ENCODE measurements around the gene SOD1.
"Not testable (repeated sequence)": the region's sequence is repeated elsewhere in the genome, so short reads cannot be mapped to it uniquely, and the experiment has no call there.

Gene SOD1

DNA sequence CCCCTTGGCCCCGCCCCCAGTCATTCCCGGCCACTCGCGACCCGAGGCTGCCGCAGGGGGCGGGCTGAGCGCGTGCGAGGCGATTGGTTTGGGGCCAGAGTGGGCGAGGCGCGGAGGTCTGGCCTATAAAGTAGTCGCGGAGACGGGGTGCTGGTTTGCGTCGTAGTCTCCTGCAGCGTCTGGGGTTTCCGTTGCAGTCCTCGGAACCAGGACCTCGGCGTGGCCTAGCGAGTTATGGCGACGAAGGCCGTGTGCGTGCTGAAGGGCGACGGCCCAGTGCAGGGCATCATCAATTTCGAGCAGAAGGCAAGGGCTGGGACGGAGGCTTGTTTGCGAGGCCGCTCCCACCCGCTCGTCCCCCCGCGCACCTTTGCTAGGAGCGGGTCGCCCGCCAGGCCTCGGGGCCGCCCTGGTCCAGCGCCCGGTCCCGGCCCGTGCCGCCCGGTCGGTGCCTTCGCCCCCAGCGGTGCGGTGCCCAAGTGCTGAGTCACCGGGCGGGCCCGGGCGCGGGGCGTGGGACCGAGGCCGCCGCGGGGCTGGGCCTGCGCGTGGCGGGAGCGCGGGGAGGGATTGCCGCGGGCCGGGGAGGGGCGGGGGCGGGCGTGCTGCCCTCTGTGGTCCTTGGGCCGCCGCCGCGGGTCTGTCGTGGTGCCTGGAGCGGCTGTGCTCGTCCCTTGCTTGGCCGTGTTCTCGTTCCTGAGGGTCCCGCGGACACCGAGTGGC lies at the start of gene SOD1:
Gene SOD1, plus strand, starts transcription at position 158 of the 723 bp plus-strand sequence. Its CDS starts 77 bp downstream, at position 235.
- peak; percentile 88 to 90 for DNase-seq

DNA sequence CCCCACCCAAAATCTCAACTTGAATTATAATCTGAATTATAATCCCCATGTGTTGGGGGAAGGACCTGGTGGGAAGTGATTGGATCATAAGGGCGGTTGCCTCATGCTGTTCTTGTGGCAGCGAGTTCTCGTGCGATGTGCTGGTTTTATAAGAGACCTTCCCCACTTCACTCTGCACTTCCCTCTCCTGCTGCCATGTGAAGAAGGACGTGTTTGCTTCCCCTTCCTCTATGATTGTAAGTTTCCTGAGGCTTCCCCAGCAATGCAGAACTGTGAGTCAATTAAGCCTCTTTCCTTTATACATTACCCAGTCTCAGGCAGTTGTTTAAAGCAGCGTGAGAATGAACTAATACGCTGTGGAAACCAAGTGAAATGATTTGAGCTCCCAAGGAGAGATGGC lies 48.0 kb upstream of the SOD1 start:
- no peak for DNase-seq

DNA sequence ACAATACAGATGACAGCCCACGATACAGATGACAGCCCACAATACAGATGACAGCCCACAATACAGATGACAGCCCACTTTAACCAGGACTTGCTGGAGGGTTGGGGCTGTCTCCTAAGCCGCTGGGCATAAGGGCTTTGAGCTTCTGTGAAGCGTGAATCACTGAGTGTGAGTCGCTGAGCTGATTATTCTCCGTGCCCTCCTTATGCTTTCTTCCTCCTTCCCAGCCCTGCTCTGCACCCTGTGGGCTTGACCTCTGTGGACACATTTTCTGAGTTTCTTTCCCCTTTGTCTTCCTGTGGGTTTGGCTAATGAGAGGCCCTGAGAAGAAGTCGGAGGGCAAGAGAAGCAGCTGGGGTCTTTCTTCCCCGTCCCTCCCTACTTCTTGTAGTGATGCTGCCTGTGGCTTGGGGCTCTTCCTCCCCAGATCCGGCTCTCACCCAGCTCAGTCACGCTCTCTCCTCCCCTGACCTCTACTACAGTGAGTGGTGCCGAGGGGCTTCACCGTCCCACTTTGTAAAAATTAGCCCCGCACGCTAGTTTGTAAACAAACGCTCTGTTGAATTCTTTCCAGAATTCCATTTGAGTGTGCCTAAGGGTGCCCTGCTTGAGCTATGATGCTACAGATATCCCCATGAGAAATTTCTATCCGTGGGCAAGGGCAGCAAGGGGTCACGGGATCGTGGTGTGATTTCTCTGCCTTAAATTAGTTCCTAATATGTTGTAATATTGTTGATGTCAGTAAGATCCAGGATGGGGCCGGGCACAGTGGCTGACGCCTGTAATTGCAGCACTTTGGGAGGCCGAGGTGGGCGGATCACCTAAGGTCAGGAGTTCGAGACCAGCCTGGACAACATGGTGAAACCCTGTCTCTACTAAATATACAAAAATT lies 46.4 kb upstream of the SOD1 start:
- DNase-seq, result no peak

DNA sequence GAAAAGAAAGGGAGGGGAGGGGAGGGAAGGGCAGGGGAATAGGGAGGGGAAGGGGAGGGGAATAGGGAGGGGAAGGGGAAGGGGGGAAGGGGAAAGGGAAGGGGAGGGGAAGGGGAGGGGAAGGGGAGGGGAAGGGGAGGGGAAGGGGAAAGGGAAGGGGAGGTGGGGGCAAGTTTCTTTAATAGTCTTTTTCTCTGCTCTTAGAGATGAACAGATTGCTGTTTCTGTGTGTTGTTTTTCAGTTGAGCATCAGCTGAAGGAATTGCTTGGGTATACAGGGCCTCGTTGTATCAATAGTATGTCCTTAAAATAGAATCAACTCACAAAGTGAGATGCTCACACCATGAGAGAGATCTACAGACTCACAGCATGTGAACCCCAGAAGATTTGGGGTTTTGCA lies 44.8 kb upstream of the SOD1 start:
- no peak for DNase-seq

DNA sequence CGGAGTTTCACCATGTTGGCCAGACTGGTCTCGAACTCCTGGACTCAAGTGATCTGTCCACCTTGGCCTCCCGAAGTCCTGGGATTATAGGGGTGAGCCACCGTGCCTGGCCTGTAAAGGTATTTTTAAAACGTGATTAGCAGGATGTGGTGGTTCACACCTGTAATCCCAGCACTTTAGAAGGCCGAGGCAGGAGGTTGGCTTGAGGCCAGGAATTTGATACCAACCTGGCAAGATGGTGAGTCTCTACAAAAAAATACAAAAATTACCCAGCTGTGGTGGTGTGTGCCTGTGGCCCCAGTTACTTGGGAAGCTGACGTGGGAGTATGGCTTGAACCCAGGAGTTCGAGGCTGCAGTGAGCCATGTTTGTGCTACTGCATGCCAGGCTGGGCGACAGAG lies 43.3 kb upstream of the SOD1 start:
- DNase-seq, result no peak

DNA sequence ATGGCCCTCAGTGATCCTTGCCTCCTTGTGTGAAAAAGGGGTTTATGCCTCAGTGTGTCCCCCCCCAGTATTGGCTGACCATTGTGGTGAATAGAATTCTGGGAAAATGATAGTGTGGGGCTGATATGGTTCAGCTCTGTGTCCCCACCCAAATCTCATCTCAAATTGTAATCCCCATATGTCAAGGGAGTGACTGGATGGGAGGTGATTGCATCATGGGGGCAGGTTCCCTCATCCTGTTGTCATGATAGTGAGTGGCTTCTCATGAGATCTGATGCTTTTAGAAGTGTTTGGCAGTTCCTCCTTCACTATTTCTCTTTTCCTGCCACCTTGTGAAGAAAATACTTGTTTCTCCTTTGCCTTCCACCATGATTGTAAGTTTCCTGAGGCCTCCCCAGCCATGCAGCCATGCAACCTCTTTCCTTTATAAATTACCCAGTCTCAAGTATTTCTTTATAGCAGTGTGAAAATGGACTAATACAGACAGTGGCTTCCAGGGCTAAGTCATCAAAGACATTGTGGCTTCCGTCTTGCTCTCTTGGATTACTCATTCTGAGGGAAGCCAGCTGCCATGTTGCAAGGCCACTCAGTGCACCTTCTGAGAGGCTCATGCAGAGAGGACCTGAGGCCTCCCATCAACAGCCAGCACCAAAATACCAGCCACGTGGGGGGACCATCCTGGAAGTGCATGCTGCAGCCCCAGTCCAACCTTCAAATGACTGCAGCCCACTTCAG lies 40.6 kb upstream of the SOD1 start:
- no peak for DNase-seq

DNA sequence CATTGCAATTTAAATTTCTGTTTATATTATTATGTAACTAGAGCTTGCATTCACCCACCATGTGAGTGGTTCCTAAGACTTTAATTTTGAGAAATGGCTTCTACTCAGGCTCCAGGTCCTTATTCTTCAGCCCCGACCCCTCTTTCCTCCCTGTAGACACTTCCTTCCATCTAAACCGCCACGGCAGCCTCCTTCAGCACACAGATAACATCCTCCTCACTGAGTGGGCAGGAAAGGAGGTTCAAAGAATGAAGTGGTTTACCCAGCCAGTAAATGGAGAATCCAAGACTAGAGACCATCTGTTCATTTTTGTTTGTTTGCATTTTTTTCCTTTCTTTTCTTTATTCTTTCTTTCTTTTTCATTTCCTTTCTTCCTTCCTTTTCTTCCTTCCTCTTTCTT lies 37.1 kb upstream of the SOD1 start:
- DNase-seq, result no peak

DNA sequence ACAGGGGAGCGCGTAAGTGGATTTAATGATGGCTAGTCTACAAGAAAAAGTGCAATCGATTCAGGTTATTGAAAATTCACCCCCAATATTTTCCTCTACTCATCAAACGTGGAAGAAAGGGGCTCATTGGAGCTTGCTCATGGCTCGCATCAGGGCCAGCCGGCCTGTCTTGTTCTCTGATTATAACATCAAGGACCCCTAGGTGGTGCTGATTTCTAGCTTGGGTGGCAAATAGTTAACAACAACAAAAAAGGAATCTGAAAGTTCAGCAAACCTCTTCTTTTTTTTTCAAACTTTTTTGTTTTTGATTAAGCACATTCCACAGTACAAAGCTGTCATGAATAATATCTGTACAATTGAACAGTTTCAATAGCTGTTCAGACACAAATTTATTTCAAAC lies 35.8 kb upstream of the SOD1 start:
- no peak for DNase-seq

DNA sequence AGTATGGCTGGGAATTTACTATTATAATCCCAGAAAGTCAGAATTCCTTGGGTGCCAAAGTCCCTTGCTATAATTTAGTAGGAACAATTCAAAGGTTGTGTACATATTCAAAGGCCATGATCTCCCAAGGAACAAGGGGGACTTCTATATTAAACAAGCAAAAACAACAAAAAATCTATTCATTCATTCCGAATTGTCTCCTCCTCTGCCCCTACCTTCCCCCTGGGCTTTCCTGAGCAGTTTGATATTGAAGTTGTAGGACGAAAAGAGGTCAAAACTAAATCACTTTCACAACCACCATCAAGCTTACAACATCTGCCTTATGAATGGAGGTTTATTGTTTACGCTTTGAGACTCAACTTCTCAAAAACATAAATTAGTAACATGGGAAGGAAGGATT lies 35.3 kb upstream of the SOD1 start:
- DNase-seq, result no peak

DNA sequence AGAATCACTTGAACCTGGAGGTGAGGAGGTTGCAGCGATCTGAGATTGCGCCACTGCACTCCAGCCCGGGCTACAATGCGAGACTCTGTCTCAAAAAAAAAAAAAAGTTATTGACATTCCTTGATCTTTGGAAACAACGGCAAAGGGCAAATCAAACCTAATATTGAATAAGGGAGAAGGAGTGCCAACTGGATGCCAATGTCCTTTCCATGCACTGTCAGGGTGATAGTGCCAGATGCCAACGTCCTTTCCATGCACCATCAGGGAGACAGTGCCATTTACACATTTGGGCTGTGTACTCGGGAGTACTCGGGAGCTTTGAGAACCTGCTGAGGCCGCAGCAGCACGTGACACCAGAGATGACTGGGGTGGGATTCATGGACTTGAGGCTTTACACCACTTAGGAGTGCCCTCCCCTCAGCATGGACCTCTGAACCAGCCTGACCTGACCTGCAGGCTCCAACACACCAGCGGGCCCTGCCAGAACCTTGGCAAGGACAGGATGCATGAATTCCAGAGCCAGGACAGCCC lies 34.5 kb upstream of the SOD1 start:
- no peak for DNase-seq

DNA sequence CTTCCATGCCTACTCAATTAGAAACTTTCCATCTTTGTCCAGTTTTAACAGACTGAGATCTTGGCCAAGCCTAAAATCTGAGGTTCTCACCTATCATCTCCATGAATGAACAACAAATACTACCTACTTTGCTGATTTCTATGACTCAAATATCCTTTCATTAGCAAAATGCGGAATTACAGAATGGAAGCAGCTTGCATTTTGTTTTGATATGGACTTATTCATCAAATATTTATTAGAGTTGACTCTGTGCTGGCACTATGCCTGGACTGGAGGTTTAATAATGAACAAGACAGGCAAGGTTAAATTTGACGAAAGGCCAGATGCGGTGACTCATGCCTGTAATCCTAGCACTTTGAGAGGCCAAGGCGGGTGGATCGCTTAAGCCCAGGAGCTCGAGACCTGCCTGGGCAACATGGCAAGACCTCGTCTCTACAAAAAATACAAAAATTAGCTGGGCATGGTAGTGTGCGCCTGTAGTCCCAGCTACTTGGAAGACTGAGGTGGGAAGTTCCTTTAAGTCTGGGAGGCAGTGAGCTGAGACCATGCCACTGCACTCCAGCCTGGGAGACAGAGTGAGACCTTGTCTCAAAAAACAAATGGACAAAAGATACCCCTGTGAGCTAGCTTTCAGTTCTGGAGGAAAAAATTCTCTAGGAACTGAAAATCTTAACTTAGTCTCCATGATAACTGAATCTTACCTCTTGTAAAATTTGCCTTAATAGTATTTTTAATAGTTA lies 29.4 kb upstream of the SOD1 start:
- no peak for DNase-seq

DNA sequence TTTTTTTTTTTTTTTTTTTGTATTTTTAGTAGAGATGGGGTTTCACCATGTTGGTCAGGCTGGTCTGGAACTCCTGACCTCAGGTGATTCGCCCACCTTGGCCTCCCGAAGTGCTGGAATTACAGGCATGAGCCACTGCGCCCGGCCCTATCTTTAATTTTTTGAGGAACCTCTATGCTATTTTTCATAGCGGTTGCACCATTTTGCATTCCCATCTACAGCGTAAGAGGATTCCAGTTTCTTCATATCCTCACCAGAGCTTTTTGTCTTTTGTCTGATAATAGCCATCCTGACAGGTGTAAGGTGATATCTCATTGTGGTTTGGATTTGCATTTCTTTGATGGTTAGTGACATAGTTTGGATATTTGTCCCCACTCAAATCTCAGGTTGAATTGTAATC lies 27.6 kb upstream of the SOD1 start:
- DNase-seq, result not testable (repeated sequence)

DNA sequence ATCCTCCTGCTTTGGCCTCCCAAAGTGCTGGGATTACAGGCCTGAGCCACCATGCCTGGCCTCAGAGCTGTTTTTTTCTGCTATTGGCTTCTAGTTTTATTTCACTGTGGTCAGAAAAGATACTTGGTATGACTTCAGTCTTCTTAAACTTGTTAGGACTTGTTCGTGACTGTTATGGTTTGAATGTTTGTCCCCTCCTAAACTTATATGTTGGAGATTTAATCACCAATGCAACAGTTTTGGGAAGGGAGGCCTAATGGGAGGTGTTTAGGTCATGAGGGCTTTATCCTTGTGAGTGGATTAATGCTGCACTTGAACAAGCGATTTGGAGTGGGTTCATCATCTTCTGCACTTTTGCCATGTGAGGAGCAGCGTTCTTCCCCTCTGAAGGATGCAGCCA lies 24.5 kb upstream of the SOD1 start:
- no peak for DNase-seq

DNA sequence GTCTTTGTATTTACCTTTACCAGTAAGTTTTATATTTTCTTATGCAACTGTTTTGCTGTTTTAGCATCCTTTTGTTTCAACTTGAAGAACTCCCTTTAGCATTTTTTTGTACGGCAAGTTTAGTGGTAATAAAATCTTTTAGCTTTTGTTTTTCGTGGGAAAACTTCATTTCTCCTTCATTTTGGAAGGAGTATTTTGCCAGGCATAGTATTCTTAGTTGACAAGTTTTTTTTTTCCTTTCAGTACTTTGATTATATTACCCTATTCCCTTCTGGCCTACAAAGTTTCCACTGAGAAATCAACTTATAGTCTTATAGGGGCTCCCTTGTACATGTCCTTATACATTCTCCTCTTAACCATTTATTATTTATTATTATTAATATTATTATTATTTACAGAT lies 22.6 kb upstream of the SOD1 start:
- DNase-seq, result no peak

DNA sequence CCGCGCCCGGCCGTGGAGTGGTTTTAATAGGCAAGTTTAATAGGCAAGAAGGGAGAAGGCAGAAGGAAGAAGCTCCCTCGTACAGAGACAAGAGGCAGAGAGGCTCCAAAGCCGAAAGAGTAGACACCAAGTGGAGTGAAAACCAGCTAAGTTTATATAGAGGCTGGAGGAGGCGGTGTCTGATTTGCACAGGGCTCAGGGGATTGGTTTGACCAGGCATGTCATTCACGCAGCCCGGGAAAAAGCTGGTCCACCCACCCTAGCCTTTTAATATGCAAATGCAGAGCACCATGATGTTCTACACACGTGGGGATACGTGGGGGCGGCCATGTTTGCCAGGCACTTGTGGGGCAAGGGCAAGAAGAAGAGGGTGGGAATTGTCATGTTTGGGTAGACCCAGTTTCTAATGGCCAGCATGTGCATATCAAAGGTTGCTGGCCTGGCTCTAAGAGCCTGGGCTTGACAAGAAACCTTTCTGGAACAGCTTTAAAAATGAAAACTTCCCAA lies 18.0 kb upstream of the SOD1 start:
- DNase-seq, result no peak

DNA sequence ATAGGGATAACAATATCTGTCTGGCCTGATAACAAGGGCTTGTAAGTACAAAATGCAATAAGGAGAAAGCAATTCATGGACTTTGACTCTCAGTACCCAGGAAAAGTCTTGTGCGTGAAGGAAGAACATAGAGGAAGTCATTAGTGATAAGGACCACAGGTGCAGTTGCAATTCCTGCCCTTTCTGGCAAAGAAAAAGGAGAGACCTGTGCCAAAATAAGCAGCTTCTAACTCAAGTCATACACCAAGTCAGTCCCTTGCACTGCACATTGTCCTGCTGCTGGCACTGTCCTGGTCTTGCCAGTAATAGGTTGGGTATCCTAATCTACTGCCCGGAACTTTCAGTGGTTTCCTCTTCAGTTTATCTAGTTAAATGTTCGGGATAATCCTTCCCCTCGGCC lies 14.8 kb upstream of the SOD1 start:
- DNase-seq, result no peak

DNA sequence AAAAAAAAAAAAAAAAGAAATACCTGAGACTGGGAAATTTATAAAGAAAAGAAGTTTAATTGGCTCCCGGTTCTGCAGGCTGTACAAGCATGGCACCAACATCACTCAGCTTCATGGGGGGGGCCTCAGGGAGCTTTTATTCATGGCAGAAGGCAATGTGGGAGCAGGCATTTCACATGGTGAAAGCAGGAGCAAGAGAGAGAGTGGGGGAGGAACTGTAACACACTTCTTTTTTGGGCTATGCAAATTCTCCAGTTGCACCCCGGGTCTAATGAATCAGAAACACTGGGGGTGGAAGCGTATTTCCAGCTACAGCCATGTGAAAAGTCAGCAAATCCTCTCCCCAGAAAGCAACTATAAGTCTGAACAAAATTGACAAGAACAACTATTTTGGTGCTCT lies 11.8 kb upstream of the SOD1 start:
- no peak for DNase-seq

DNA sequence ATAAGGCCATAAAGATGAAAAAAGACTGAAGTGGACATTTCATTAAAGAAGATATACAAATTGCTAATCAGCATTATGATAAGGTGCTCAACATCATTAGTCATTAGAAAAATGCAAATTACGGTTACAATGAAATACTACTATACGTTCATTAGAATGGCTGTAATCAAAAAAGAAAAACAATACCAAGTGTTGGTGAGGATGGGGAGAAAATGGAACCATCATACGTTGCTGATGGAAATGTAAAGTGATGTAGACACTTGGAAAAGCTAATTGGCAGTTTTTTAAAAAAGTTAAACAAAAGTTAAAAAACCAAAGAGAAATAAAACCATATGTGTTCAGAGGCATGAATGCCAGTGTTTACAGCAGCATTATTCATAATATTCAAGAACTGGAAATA lies 8.6 kb upstream of the SOD1 start:
- no peak for DNase-seq

DNA sequence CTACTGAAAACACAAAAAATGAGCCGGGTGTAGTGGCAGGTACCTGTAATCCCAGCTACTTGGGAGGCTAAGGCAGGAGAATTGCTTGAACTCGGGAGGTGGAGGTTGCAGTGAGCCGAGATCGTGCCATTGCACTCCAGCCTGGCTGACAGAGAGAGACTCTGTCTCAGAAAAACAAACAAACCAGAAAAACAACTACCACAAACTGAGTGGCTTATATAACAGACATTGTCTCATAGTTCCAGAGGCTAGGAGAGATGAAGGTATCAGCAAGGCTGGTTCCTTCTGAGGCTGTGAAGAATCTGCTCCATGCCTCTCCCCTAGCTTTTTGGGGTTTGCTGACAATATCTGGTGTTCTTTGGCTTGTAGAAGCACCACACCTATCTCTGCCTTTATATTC lies 8.0 kb upstream of the SOD1 start:
- not testable (repeated sequence) for DNase-seq

DNA sequence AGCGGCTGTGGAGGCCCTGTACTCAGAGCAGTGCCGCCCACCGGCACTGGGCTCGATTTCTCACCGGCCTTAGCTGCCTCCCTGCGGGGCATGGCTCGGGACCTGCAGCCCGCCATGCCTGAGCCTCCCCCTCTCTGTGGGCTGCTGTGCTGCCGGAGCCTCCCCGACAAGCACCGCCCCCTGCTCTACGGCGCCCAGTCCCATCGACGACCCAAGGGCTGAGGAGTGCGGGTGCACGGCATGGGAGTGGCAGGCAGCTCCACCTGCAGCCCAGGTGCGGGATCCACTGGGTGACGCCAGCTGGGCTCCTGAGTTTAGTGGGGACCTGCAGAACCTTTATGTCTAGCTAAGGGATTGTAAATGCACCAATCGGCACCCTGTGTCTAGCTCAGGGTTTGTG lies 5.2 kb upstream of the SOD1 start:
- DNase-seq, result no peak

DNA sequence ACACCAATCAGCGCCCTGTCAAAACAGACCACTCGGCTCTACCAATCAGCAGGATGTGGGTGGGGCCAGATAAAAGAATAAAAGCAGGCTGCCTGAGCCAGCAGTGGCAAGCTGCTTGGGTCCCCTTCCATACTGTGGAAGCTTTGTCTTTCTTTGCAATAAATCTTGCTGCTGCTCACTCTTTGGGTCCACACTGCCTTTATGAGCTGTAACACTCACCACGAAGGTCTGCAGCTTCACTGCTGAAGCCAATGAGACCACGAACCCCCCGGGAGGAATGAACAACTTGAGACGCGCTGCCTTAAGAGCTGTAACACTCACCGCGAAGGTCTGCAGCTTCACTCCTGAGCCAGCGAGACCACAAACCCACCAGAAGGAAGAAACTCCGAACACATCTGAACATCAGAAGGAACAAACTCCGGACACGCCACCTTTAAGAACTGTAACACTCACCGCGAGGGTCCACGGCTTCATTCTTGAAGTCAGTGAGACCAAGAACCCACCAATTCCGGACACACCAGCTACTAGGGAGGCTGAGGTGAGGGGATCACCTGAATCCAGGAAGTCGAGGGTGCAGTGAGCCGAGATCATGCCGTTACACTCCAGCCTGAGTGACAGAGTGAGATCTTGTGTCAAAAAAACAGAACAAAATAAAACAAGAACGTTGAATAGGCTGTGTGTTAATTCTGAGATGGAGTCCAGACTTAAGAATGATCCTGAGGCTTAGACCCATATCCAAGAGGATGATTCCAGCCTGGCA lies 4.5 kb upstream of the SOD1 start:
- DNase-seq, result not testable (repeated sequence)

Data from NCI-H2081 (cell line).